NCI-H2081 treated with DMSO at 0.1 percent for 48 hours (cell line): ENCODE measurements around the gene CCR3.

Experiments used
- DNase-seq: peaks from one replicate; lab custom pipeline; 2025; lab: John Stamatoyannopoulos, UW

Gene CCR3

GRCh38 chr3:46221391-46221790 is 20.9 kb upstream of the CCR3 start:
- no peak for DNase-seq

DNA sequence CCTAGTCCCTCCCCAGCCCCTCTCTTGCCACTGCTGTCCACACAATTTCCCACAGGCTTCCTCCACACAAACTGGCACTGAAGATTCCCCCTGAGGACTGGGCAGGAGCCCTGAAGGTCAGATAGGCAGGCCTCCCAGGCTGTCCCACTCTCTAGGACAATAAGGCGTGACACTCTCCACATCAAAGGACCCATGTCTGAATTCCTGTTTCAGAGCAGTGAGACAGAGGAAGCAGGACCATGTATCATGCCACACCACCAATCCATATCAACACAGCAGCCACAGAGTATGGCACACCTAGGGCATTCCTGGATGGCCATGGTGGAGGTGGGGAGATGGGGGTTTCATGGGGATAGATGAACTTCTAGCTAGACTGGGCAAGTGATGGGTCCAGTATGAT is 20.3 kb upstream of the CCR3 start:
- DNase-seq = no peak

DNA sequence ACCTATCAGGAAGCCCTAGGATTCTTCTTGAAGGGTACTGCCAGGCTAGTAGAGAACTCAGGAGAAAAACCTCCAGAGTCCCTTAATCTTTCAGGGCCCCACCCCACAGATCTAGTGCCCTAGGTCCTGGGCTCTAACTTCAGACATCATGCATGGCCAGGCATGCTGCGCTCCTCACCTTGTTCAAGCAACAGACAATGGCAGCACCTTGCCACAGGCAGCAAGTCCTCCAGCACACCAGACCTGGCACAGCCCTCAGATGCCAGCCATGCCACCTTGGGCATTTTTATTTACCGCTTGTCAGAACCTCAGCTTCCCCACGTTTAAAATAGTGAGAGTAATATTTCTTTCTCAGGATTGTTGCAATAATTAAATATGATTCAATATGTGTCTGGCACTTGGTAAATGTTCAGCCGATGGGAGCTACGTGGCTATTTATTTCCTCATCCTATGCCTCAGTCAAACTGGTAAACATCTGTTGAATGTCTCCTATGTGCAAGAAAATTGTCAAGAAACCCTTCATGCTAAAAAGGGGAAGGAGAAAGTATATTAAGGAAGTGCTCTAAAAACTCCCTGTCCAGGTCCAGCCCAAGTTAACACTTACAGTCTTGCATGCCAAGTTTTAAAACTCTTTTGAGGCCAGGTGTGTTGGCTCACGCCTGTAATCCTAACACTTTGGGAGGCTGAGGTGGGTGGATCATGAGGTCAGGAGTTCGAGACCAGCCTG is 19.7 kb upstream of the CCR3 start:
- no peak for DNase-seq

DNA sequence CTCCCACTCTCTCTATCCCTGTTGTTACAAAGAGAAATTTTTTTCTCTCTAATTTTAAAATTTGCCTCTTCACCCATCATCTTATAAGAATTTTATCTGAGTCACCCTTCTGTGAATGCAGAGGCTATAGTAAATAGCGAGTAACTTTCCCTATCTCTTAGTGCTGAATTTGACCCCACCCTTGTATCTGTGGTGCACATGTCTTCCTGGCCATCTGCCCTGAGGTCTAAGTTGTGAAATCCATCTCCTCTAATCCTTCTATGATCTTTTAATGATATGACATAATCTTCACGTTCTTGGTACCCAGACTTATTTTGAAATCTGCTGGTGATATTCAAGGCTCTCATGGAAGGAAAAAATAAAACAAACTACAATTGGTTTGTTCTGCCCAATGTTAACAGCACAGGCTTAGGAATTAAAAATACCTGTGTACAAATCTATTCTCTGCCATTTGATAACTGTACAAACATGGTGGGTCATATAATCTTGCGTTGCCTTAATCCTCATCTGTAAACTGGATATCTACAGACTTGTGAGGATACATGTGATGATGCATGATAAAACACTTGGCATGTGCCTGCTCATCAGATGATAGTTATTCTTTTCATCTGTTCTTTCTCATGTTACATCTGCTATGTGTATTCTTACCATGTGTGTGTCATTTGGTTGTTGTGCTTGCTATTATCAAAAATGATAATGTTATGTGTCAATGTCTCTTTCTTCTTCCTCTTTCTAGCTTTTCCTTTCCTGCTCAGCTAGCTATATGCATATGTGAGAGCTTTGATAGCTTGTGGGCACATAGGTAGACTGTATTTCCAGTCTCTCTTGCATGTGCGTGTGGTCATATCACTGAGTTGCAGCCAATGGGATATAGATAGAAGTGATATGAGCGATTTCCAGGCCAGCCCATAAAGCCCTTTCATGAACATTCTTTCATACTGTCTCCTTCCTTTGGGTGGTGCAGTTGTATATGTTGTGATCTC is 13.7 kb upstream of the CCR3 start:
- no peak for DNase-seq

DNA sequence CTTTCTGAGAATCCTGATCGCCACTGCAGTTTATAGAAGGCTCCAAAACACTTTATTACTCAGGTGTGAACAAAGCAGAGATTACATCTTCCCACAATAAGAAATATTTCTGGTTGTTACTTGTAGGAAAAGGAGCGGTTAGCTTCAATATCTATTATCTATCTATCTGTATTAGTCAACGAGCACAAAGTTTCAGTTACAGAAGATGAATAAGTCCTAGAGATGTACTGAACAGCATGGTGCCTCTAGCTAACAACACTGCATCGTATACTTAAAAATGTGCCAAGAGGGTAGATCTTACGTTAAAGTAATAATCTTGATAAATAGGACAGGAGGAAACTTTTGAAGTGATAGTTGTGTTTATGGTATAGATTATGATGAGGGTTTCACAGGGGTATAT is 10.9 kb upstream of the CCR3 start:
- DNase-seq = no peak

DNA sequence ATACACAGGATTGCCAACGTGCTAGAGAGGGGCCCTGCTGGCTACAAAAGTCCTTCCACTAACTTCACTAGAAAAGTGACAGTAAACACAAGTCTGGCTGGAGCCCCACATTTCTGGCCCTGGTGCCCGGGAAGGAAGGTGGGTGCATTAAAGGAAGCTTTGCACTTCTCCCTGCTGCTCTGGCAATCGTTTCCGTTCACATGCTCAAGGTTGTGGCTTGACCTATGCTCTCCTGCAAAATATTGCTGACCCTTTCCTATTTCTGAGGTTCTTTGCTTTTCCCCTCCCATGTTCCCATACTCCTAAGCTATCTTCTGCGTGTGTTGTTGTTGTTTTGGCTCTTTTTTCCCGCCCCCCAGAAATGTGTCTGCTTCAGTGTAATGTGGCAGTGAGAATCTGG is 9.1 kb upstream of the CCR3 start:
- DNase-seq = no peak

- no peak for DNase-seq
These were observed 6.8 kb upstream of the CCR3 start for GRCh38 chr3:46235425-46235824.

DNA sequence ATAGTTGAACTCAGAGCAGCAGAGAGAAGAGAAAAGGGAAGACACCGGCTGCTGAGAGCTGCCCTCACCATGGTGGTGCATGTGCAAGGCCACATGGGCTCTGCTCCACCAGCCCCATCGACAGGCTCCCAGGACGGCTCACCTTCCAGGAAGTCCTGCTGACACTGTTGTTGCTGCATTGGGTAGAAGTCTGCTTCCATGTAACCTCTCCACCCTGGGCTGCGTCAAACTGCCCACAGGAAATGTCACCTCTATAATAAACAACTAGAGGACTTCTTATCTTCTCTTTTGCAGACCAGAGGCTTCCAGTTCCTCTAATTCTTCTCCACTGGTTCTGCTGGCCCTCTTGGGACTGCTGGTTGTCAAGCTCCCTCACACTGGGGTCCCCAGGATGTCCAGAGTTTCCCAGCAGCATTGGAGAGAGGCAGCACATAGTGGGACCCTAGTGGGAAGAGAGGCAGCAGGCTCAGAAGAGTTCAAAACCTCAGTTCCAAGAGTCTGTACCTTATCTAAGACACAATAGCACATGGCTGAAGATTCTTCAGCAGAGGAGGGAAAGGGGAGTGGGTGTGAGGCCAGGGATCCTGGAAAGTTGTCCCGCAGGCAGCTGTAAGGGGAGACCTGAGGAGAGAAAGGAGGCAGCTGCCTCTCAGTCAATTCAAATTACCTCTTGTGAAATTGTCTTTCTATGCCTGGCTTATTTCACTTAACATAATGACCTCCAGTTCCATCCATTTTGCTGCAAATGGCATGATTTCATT is 5.8 kb upstream of the CCR3 start:
- no peak for DNase-seq

DNA sequence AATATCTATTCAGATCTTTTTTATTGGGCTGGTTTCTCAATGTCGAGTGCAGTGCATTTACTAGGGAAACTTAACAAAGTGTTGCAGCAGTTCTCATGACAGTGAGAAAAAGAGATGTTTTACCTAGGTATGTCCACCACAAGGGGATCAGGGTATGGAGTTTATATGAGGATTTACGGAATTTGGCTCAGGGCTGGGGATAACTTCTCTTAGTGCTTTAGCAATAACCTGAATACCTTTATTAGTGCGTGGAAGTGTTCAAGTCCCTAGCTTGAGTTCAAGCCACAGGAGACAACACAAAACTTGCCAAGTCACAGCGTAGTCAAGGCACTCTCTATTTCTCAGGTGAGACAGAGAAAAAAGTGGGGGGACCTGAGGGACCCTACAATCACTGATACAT is 3.9 kb upstream of the CCR3 start:
- DNase-seq = no peak

DNA sequence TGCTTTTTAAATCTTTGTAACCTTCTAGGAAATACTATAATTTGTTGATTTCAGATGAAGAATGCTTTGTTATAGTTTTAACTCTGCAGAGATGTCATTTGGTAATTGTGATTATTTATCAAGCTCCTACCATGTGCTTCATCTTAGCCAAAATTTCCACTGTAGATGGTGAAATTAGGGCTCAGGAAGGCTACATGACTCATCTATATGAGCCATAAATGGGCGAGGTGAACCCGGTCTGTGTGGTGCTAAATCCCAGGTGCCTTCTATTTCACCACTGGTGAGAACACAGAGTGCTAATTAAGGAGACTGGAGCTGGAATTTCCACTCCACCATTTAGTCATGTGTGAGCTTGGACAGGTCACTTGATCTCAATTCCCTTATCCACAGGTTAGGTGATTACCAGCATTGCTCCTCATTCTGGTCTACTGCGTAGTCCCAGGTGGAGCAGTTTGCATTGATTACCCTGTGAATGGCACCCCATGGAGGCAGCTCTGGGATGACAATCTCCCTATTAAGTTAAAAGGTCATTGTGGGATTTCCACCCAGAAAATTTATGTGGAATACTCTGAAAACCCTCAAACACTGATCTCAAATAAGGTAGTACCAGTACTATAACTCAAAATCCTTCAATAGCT is 2.8 kb upstream of the CCR3 start:
- no peak for DNase-seq

GRCh38 chr3:46239952-46240351 is 2.3 kb upstream of the CCR3 start:
- DNase-seq = no peak

GRCh38 chr3:46243560-46243959 is 1.3 kb downstream of the CCR3 start:
- no peak for DNase-seq

GRCh38 chr3:46245146-46245545 is 2.9 kb downstream of the CCR3 start:
- no peak for DNase-seq

DNA sequence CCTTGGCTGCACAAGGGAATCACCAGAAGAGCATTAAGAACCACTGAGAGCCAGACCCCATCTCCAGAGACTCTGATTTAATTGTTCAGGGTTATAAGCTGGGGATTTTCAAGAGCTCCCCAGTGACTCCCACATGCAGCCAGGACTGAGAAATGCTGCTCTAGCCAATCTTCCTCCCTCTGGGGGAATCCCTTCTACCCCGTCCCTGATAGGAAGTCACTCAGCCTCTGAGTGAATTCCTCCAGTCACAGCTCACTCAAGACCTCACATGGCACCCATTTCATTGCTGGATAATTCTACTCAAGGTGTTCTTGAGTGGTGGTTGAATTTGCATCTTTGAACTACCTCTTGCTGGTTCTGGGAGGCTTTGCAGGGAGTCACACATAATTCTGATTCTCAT is 10.7 kb downstream of the CCR3 start:
- DNase-seq = no peak

GRCh38 chr3:46258525-46258924 is 16.3 kb downstream of the CCR3 start:
- no peak for DNase-seq

DNA sequence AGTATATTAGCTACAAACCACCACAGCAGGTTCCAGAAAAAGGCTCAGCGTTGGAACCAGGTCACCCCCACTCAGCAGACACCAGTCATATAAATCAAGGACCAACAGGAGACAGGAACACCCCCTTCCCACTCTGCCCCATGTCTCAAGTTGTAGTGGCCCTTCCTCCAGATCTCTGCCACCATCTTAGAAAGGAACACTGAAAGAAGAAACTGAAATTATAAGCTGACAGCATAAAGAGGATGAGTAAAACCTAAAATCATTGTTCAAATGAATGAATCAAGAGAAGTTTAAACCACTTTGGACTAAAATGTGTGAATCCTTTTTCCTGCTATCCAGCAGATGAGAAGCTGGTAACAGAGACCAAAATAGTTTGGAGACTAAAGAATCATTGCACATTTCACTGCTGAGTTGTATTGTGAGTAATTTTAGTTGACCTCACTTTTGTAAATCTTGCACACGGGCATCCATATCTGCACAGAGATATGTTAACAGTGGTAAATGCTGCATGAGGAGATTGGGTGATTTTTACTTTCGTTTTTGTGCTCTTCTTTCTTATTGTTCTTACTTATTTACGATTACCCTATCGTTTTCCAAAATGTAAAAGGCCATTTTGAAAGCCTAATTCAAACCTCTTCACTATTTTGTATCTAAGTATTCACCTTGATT is 19.8 kb downstream of the CCR3 start:
- DNase-seq = no peak

- DNase-seq = no peak
These were observed 21.7 kb downstream of the CCR3 start for GRCh38 chr3:46264002-46264401.

DNA sequence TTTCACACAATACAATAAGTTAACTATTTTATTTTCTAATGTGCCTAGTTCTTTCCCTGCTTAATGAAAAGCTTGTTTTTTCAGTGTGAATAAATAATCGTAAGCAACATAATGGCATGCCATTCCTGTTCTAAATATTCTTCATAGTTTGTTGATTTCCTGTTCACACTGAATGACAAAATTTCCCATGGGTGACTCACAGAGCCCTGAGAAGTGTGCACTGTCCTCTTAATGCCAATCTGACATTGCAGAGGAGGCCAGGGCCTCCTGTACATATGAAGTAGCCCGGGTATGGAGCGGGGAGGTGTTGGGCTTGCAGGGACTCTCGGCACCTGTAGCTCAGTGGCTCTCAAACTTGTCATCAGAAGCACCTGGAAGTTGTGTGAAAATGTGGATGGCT is 24.3 kb downstream of the CCR3 start:
- no peak for DNase-seq

- DNase-seq = no peak
These were observed 27.3 kb downstream of the CCR3 start for GRCh38 chr3:46269556-46269955.

DNA sequence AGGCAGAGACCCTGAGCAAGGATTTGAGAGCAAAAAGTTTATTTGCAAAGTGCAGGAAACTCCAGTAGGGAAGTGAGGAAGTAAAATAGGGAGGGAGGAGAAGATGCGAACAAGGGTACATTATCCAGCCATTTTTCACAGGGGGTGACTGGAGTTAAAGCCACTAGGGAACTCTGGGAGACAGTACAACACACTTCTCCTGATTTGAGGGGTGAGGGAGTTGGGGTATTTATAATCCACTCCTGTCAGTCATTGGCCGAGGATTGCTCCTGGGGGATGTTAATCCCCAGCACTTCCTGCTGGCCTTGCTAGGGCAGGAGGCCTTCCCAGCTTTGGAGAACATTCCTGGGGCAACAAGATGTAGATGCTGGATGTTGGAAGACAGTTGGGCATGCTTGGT is 28.2 kb downstream of the CCR3 start:
- no peak for DNase-seq

DNA sequence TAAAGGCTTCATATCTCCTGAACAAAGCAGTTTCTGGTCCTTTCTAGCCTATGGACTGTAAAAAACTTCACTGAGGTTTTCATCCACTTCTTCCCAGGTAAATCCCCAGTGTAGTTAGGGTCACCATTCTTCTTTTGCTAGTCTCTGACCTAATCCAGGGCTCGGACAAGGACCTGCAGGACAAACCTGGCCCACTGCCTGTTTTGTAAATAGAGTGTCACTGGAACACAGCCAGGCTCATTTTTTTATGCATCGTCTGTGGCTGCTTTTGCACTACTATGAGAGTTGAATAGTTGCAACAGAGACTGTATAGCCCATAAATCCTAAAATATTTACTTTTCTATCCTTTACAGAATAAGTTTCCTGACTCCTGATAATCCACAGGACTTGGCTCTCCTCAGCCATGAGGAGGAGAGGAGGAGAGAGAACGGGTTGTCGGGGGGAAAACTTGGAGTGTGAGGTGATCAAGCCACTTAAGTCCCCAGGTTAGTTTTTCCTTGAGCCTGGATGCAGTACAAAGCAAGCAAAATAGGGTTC is 29.0 kb downstream of the CCR3 start:
- no peak for DNase-seq
